Middle frontal gyrus (tissue), 1 donor: ENCODE measurements around the gene ERC2.

Source experiments
- DNase-seq: peaks from one replicate; pipeline ENCODE4 v3.0.0-alpha.2; 2015; ENCODE audit warnings: low spot score; ENCODE audit errors: extremely low spot score

The ERC2 gene

DNA sequence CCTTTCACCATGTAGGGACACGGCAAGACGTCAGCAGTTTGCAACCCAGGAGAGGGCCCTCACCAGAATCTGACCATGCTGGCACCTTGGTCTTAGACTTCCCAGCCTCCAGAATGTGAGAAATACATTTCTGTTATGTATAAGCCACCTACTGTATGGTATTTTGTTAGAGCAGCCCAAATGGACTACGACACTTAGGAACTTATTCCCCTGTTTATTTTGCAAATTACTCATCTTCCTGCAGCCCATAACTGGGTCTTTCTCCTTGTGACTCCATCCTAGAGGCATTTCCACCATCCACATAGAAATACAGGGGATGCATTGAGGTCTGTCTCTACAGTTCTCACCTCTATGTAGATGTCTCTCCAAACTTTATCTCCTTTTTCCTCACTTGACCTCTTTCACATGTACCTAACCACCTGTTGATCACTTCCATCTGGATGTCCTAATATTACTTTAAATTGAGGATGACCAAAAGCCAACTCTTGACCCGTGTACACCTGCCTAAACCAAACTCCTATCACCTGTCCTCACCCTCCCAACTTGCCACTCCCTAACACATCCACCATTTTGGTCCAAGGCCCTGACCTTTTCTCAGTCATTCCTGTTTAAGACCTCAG lies 575.1 kb downstream of the ERC2 start:
- no peak for DNase-seq

DNA sequence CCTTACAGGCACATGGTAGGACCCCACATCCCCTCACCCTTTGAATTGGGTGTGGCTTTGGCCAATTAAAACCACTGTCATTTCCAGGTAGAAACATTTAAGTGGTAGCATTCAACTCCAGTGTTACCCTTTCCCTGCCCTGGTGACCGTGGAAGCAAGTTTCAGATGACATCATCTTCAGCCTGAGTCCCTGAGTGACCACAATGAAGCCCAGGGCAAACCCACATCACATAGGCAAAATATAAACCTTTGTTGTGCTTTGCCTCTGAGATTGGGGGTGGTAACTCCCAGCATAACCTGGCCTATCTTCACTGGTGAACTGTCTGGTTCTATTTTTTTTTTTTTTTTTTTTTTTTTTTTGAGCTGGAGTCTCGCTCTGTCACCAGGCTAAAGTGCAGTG lies 577.2 kb downstream of the ERC2 start:
- no peak for DNase-seq

DNA sequence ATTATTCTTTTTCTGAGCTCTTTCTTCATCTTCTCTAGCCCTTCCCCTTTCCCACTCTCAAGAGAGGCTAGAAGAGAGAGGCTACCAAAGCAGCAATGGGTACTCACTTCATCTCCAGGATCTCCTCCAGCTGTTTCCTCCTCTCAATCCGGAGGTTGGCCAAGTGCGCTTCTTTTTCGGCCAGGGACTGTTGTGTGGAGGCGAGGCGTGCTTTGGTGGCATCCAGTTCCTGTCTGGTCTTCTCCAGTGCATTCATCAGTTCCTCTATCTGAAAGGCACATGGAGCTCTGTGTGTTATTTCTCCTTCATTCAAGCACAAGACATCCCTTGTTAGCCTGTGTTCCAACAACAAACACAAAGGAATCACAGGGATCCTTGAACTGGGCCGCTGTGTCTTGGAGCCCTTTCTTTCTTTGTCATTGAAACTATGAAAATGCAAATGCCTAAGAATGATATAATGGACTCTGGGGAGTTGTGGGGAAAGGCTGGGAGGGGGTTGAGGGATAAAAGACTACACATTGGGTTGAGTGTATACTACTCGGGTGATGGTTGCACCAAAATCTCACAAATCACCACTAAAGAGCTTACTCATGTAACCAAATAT lies 579.9 kb downstream of the ERC2 start:
- no peak for DNase-seq

DNA sequence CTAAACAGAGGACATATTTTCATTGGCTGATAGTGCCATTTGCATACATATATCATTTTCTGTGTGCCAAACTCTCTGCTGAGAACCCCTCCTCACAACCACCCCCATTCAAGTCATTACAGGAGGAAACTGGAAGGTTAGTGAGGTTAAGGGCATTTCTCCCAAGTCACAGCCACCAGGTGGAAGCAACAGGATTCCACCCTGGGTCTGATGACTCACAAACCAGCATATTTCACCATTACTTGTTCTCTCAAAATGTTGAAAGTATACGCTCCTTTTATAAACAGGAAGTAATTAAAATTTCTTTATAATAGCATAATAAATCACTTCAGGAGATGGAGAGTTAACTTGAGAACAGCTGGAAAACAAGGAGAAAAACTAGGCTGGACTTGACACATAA lies 582.5 kb downstream of the ERC2 start:
- DNase-seq: no peak

DNA sequence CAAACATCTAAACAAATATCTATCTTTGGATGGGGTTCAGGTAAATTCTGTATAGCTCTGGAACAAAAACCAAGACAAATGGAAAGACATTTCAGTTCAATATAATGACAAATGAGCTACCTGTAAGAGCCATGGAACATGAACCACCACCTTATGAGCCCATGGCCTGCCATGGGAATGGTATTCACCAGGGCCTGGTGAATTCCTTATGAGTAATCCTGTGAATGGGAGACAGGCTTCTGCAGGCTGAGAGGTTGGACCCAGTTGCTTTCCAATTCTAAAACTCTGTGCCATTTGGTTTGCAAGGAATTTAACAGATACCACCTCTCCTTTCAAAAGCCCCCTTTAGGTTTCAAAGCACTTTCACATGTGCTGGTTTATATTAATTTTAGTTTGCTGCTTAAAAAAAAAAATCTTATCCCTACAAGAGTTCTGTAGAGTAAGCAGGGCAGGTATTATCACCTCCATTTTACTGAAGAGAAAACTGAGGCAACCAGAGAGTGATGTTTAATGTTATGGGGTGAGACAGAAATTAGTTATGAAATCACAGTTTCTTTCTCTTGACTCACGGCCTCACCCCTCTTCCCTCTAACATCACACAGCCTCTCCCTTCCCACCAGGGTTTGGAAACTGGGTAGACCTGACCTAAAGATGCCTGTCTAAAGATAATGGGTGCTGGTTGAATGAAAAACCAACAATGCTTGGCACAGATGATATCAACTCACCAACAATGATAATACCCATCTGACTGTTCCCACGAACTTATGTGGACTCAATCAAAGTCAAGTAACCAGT lies 583.6 kb downstream of the ERC2 start:
- no peak for DNase-seq

DNA sequence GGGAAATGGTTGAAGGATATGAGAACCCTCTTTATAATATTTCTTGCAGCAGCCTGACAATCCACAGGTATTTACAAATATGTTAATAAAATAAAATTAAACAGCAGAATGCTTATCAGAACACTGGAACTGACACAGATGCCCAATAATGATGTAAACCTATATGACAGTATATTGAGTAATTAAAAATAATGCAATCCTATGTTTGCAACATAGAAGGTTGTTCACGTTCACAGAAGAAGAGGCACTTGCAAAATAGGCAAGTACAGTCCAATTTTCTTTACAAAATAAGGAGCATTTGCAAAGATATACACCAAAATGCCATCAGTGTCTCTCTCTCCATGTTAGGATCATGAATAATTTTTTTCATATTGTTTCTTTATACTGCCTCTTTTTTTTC lies 584.2 kb downstream of the ERC2 start:
- DNase-seq: no peak

DNA sequence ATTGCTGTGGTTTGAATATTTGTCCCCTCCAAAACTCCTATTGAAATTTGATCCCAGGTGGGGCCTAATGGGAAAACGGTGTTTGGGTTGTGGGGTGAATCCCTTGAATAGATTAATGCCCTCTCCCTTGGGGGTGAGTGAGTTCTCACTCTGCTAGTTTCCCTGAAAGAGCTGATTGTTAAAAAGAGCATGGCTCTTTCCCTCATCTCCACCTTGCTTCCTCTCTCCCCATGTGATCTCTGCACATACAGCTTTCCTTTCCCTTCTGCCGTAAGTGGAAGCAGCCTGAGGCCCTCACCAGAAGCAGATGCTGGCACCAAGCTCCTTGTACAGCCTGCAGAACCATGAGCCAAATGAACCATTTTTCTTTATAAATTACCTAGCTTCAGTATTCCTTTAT lies 586.3 kb downstream of the ERC2 start:
- DNase-seq: no peak

DNA sequence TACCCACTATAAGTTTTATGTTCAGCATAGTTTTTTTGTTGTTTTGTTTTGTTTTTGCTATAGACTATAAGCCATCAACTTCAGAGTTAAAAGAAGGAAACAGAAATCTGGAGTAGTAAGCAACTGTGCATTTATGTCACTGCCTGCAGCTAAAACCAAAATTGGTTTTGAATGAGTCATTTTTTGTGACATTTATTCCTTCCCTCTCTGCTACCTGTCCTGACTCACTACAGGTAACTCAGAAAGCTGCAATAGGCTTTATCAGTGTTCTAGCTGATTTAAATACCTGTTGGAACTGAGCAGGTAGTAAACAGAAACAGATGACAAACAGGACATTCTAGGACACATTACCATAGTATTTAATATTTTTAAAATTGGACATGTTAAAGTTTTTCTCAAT lies 587.9 kb downstream of the ERC2 start:
- no peak for DNase-seq

DNA sequence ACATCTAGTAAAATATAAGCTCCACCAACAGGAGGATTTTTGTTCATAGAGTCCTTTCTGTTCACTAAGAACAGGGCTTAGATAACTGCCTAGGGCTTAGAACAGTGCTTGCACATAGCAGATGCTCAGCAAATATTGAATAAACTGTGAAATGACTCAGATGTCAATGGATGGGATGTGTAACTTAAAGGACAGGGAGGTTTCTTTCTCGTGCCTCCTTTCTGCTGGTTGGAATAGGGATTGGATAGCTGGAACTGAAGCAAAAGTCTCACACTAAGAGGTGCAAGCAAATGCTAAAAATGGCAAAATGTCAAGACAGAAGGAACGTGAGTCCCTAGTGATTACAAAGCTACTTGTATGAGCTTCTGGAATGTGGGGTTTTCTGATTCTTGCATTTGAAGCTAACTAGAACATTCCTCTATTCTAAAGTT lies 588.4 kb downstream of the ERC2 start:
- DNase-seq: no peak

DNA sequence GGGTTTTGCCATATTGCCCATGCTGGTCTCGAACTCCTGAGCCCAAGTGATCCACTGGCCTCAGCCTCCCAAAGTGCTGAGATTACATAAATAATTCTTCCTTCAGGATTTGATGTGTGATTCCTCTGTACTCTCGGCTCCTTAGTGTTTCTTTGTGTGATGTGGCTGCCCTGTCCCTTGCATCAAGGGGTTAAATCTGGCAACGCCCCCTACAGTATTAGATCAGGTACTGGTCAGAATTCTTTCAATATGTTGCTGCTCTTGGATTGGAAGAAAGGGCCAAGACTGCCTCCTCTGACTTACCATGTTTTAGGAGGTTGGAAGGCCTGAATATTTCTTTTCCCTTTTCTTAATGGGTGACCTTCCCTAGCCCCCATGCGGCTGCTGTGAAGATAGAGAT lies 590.6 kb downstream of the ERC2 start:
- DNase-seq: no peak

DNA sequence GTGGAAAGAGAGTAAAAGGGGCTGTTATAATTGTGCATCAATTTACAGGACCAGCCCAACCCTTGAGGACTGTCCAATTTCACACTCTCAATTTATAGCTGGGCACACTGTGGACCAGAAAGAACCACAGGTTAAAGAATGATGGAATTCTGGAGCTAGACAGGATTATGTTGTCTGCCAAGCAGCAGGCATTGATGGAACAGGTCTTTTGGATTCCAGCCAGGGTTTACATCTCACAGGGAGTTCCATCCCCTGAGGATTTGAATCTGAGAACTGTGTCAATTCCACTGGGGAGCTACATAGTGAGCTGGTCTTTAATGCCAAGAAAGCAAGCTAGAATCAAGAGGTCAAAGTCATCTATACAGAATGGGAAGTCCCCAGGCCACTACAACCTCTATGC lies 591.7 kb downstream of the ERC2 start:
- DNase-seq: no peak

DNA sequence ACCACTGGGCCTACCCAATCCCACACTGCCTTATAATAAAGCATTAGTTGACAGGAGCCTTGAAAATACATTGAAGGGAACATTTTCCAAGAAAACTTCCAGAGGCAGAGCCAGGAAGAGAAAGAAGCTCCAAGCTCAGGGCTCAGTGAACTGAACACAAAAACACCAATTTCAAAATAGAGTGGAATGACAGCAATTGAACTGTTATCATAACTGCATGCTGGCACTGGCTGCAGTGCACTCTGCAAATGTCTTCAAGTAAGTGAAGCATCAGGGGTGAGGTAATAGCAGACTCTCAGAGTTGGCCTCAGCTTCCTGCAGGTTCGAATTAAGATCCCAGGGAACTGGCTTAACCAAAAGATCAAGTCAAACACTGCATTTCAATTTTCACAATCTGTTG lies 593.2 kb downstream of the ERC2 start:
- DNase-seq: no peak

DNA sequence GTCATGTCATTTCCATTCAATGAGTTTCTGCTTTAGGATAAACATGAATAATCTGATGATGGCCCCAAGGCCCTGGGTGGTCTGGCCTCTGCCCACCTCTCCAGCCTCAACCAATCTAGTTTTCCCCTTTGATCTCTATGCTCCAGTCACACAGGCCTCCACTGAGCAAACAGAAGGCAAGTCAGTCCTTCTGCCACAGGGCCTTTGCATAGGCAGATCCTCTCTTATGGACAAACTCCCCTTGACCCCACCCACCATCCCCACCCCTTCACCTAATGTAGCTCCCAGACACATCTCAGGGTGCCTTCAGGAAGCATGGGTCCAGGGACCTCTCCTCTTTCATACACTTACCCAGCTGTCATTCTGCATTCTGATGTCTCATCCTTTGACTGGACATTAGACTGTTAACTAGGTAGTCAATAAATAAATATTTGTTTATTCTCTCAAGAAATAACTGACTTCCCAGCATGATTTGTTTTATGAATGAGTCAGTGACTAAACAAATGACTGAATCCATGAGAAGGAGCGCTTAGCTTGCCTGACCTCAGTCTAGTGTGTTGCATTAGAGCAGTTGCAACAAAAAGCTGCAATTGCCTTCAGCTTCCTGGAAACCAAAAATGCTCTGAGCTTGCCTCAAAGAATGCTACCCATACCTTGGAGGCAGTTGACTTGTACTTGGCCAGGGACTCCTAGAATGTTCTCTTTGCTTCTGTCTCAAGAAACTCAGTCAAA lies 594.6 kb downstream of the ERC2 start:
- DNase-seq: no peak

DNA sequence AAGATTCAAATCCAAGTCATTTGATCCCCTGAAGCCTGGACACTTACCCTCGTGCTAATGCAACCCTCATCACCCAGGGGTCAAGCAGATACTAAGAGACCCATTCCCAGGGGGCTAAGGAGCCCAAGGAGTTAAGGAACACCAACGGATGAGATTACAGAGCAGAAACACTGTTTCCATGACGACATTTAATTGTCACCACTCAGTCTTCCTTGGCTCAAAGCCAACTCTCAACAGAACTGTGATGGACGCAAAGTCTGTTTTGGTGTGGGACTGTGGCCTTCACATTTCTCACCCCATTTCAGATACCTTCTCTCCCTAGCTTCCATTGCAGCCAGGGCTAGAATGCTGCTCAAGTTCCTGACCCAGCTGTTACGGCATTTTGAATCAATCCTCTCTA lies 597.7 kb downstream of the ERC2 start:
- no peak for DNase-seq

DNA sequence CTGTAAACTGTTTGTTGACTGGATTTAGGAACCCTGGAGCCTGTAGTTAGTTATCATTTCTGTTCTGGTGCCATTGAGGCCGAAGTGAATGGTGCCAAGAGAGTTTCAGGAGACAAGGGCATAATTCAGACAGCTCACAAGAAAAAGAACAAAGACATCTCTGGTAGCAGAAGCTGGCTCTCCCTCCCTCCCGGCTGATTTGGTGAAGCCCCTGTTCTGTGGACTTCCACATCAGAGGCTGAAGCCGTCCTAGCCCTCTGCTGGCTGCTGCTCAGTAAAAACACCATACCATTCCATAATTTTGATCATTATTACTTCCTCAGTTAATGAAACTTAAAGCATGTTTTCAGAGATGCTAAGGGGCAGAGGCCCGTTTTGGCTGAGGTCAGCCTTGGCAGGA lies 599.9 kb downstream of the ERC2 start:
- no peak for DNase-seq

DNA sequence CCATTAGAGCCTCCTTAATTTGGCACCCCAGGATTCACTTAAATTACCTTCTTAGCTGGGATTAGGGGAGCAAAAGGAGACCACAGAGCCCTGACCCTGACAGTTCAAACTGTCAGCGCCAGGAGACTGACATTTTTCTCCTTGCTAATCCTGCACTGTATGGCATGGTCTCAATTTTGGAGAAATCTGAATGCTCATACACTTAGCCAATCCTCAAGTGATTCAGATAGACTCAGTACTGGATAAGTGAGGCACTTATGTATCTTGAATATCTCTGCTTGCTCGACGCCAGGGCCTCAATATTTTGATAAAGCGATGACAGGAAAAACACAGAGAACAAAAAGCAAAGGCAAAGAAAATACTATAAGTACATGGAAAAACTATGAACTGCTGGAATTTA lies 605.2 kb downstream of the ERC2 start:
- DNase-seq: no peak

DNA sequence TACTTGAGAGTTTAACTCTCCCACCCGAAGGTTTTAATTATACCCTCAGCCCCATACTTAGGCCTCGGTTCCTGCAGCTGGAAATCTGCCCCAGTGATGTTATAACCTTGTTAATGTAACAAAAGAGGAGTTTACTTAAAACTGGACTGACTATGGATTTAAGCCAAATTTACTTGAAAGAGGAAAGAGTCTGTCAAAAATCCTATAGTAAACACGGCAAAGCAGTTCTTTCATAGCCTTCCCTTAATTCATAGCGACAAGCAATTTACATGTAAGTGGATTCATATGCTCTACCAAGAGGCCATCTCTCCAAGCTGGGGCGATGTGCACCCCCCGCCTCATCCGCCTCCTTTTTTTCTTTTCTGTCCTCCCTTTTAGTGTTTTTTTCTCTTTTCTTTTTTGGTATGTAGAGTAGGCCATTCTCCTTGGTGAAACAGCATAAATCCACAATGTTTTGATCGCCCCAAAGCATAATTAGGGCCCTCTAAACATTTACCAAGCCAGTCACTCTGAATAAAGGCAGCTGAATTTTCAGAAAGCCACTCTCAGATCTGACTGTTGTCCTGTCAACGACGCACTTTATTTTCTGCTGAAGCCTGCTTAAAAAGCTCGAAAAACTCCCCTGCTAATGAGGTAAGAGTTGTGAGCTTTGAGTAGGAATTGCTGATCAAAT lies 608.1 kb downstream of the ERC2 start:
- no peak for DNase-seq

DNA sequence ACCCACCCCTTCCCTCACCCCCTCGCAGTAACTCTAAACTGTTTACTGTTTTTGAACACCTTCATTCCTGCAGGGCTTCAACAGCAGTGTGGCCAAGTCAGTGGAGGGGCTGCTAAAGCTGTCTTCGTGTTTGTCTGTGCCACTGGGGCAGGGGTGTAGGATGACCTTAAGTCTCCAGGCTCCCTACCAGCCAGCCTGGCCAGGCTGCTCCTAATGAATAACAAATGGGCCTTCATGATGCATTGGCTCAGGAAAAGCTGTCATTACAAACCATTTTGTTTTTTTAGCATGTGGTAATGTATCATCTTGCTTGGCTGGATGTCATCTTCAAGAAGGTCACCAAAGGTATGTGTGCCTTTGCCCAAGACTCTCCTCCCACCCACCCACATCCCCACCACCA lies 609.0 kb downstream of the ERC2 start:
- no peak for DNase-seq

DNA sequence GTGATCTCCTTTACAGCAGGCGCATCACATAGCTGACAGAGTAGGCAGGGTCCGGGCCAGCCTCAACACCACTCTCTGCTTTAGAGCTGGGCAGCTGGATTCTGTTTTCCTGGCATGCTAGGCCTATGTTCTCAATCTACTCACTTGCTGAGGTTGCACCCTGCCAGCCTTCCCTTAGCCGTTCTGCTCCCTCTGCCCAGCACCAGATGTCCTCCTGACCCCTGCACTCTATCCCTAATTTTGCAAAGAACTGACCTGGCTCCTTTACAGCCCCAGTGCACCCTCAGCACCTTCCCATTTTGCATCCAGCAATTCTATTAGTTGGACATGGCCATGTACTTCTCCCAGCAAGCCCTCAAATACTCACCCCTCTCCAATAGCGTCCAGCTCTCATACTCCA lies 609.5 kb downstream of the ERC2 start:
- no peak for DNase-seq

DNA sequence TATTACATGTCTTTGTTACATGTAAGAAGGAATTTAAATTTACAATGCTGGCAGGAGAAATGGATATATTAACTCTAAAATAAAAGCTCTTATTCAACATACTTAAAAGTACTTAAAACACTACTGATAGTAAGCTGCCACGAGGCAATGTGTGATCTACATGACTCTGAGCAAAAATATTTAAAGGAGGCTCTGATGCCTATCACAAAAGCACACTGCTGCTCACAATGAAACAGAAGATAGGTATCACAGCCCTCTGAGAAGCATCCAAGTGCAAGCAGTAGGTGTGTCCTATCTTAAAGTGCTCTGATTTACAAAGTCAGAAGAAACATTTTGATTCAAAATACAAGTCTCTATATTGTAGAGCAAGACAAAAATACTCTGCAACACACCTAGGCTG lies 610.0 kb downstream of the ERC2 start:
- no peak for DNase-seq

DNA sequence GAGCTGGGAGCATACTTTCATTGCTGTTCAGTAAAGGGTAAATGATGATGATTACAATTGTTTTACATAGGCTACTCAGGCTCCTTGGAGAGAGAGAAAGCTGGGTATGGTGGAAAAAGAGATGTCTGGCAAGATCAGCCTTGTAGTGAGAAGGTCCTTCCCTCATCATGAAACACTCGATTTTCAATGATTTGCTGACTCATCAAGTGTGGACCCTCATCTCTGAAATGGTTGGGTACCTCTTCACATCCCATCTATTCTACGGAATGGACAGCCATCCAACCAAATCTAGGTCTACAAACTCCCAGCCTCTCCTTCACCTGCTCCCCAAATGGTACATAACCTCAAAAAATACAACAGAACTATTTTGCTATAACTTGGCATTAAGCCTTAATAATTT lies 610.6 kb downstream of the ERC2 start:
- no peak for DNase-seq

DNA sequence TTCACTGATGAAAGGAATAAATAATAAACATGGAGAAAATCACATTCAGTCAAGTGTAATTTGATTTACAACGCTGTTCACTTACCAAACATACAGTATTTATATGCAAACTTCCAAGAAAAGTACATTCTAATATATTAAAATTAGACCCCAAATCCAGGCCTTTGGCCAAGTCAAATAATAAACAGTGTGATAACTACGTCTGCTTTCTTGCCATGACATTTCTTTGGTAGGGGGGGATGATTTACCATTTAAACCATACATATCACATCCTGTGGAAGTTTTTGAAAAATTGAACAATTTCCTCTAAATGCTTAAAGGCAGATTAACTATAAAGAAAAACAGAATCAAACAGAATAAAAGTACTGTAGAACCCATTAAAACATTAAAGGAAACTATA lies 613.0 kb downstream of the ERC2 start:
- DNase-seq: no peak
